HG02678 (cell line): ENCODE results near the gene SLC48A1.
A peak's percentile ranks its signal among the peaks of the same experiment; 100 is the strongest.

Source experiments
- ATAC-seq: cut with Tn5 transposase; IDR thresholded peaks from one replicate; pipeline ENCODE4 v1.9.1; 2021; ENCODE audit warnings: mild to moderate bottlenecking, moderate library complexity; ENCODE audit not compliant: unreplicated experiment

Gene SLC48A1

GRCh38 chr12:47789712-47790489 lies 16.9 kb downstream of the SLC48A1 start:
- no peak for ATAC-seq

GRCh38 chr12:47790676-47791350 lies 17.8 kb downstream of the SLC48A1 start:
- no peak for ATAC-seq

- ATAC-seq = no peak
Observed at GRCh38 chr12:47791351-47791746, 18.3 kb downstream of the SLC48A1 start.

GRCh38 chr12:47791874-47792273 lies 18.8 kb downstream of the SLC48A1 start:
- ATAC-seq = no peak

GRCh38 chr12:47793015-47793681 lies 20.1 kb downstream of the SLC48A1 start:
- no peak for ATAC-seq

GRCh38 chr12:47794679-47795078 lies 21.6 kb downstream of the SLC48A1 start:
- no peak for ATAC-seq

- no peak for ATAC-seq
Observed at GRCh38 chr12:47795121-47795813, 22.2 kb downstream of the SLC48A1 start.

GRCh38 chr12:47795814-47796411 lies 22.9 kb downstream of the SLC48A1 start:
- ATAC-seq = no peak

- ATAC-seq = peak; percentile 66
Observed at GRCh38 chr12:47797441-47797840, 24.4 kb downstream of the SLC48A1 start.

- ATAC-seq = no peak
Observed at GRCh38 chr12:47798382-47798948, 25.4 kb downstream of the SLC48A1 start.

GRCh38 chr12:47799357-47799955 lies 26.4 kb downstream of the SLC48A1 start:
- no peak for ATAC-seq

GRCh38 chr12:47800582-47800981 lies 27.5 kb downstream of the SLC48A1 start:
- ATAC-seq = no peak

GRCh38 chr12:47801170-47801903 lies 28.3 kb downstream of the SLC48A1 start:
- no peak for ATAC-seq

GRCh38 chr12:47801904-47802246 lies 28.8 kb downstream of the SLC48A1 start:
- no peak for ATAC-seq

- no peak for ATAC-seq
Observed at GRCh38 chr12:47802312-47802711, 29.3 kb downstream of the SLC48A1 start.

- ATAC-seq = no peak
Observed at GRCh38 chr12:47803191-47803875, 30.3 kb downstream of the SLC48A1 start.

GRCh38 chr12:47804171-47804570 lies 31.1 kb downstream of the SLC48A1 start:
- ATAC-seq = no peak

GRCh38 chr12:47805417-47805816 lies 32.4 kb downstream of the SLC48A1 start:
- no peak for ATAC-seq

- no peak for ATAC-seq
Observed at GRCh38 chr12:47807338-47807737, 34.3 kb downstream of the SLC48A1 start.
